ENCODE results near the gene RIMBP2. TPM values are rescaled to one million over a fixed set of nuclear protein-coding genes. Genes with fewer than 3 reads are reported as not detected.

RIMBP2 gene
- total and polyA plus RNA-seq, 2 experiments from 2014 or later: 0.31 to 0.37 TPM

DNA sequence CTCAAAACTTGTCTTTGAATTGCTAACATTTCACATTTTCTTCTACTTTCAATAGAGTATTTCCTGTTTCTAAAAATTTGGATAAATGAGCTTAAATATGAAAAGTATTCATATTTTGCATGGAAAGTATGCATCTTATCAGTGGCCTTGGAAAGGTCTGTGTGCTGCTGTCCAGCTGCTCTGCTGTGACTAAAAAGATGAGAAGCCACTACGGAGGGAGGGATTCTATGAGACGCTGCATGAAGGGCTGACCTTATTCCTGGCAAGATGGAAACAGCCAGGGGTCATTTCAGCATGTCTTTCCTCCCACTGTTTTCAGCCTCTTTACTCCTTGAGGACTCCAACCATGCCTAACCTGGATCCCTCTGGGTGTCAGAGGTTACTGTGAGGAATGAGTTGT is 365.4 kb downstream of the RIMBP2 start:
- H3K79me2 ChIP-seq (replicated peaks; ENCODE audit: insufficient read depth): no peaks in the 10 kb centered on the region
- H3K4me1 ChIP-seq (ENCODE audit: insufficient read depth): no peaks in the 10 kb centered on the region
- H4K20me1 ChIP-seq (replicated peaks; ENCODE audit: insufficient read depth): no peaks in the 10 kb centered on the region
- no peak overlapping the region for H2AFZ ChIP-seq
- Mint-ChIP-seq H3K4me1 (no peaks in the 10 kb centered on the region), H3K27me3 (ENCODE audit: insufficient read depth, low read depth, poor library complexity) (peaks cover 2% of the 10 kb centered on the region), H3K27ac (no peak overlapping the region), H3K36me3 (ENCODE audit: low read depth) (peaks cover 40% of the 10 kb centered on the region), H3K4me3 (no peak overlapping the region), H3K9me3 (peaks cover 98% of the 10 kb centered on the region)
- no peaks in the 10 kb centered on the region for H3K27me3 ChIP-seq (ENCODE audit: insufficient read depth)
- no peak overlapping the region for H3K4me3 ChIP-seq
- no peaks in the 10 kb centered on the region for H3K36me3 ChIP-seq (ENCODE audit: insufficient read depth)
- no peak overlapping the region for H3K4me2 ChIP-seq
- no peaks in the 10 kb centered on the region for H3K9me2 ChIP-seq (ENCODE audit: insufficient read depth)
- TF ChIP-seq CREB1 (CRISPR knock-in tag; IDR thresholded peaks at IDR 0.05; ENCODE audit: low read depth): no peak
- no peak for TF ChIP-seq EZH2phosphoT487 (IDR thresholded peaks at IDR 0.05; ENCODE audit: unreplicated experiment)
- TF ChIP-seq, protein P1, sequence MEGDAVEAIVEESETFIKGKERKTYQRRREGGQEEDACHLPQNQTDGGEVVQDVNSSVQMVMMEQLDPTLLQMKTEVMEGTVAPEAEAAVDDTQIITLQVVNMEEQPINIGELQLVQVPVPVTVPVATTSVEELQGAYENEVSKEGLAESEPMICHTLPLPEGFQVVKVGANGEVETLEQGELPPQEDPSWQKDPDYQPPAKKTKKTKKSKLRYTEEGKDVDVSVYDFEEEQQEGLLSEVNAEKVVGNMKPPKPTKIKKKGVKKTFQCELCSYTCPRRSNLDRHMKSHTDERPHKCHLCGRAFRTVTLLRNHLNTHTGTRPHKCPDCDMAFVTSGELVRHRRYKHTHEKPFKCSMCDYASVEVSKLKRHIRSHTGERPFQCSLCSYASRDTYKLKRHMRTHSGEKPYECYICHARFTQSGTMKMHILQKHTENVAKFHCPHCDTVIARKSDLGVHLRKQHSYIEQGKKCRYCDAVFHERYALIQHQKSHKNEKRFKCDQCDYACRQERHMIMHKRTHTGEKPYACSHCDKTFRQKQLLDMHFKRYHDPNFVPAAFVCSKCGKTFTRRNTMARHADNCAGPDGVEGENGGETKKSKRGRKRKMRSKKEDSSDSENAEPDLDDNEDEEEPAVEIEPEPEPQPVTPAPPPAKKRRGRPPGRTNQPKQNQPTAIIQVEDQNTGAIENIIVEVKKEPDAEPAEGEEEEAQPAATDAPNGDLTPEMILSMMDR (conservative IDR thresholded peaks at IDR 0.05; ENCODE audit: low read depth in 2 of 2): no peak
- no peak for TF ChIP-seq ZNF114 (CRISPR knock-in tag; IDR thresholded peaks at IDR 0.05)
- TF ChIP-seq STAT1 (IDR thresholded peaks at IDR 0.05; ENCODE audit: unreplicated experiment): no peak
- TF ChIP-seq, protein P2, sequence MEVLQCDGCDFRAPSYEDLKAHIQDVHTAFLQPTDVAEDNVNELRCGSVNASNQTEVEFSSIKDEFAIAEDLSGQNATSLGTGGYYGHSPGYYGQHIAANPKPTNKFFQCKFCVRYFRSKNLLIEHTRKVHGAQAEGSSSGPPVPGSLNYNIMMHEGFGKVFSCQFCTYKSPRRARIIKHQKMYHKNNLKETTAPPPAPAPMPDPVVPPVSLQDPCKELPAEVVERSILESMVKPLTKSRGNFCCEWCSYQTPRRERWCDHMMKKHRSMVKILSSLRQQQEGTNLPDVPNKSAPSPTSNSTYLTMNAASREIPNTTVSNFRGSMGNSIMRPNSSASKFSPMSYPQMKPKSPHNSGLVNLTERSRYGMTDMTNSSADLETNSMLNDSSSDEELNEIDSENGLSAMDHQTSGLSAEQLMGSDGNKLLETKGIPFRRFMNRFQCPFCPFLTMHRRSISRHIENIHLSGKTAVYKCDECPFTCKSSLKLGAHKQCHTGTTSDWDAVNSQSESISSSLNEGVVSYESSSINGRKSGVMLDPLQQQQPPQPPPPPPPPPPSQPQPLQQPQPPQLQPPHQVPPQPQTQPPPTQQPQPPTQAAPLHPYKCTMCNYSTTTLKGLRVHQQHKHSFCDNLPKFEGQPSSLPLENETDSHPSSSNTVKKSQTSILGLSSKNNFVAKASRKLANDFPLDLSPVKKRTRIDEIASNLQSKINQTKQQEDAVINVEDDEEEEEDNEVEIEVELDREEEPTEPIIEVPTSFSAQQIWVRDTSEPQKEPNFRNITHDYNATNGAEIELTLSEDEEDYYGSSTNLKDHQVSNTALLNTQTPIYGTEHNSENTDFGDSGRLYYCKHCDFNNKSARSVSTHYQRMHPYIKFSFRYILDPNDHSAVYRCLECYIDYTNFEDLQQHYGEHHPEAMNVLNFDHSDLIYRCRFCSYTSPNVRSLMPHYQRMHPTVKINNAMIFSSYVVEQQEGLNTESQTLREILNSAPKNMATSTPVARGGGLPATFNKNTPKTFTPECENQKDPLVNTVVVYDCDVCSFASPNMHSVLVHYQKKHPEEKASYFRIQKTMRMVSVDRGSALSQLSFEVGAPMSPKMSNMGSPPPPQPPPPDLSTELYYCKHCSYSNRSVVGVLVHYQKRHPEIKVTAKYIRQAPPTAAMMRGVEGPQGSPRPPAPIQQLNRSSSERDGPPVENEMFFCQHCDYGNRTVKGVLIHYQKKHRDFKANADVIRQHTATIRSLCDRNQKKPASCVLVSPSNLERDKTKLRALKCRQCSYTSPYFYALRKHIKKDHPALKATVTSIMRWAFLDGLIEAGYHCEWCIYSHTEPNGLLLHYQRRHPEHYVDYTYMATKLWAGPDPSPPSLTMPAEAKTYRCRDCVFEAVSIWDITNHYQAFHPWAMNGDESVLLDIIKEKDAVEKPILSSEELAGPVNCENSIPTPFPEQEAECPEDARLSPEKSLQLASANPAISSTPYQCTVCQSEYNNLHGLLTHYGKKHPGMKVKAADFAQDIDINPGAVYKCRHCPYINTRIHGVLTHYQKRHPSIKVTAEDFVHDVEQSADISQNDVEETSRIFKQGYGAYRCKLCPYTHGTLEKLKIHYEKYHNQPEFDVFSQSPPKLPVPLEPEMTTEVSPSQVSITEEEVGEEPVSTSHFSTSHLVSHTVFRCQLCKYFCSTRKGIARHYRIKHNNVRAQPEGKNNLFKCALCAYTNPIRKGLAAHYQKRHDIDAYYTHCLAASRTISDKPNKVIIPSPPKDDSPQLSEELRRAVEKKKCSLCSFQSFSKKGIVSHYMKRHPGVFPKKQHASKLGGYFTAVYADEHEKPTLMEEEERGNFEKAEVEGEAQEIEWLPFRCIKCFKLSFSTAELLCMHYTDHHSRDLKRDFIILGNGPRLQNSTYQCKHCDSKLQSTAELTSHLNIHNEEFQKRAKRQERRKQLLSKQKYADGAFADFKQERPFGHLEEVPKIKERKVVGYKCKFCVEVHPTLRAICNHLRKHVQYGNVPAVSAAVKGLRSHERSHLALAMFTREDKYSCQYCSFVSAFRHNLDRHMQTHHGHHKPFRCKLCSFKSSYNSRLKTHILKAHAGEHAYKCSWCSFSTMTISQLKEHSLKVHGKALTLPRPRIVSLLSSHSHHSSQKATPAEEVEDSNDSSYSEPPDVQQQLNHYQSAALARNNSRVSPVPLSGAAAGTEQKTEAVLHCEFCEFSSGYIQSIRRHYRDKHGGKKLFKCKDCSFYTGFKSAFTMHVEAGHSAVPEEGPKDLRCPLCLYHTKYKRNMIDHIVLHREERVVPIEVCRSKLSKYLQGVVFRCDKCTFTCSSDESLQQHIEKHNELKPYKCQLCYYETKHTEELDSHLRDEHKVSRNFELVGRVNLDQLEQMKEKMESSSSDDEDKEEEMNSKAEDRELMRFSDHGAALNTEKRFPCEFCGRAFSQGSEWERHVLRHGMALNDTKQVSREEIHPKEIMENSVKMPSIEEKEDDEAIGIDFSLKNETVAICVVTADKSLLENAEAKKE (CRISPR knock-in tag; IDR thresholded peaks at IDR 0.05): no peak
- TF ChIP-seq EZH2 (IDR thresholded peaks at IDR 0.05; ENCODE audit: low read depth, unreplicated experiment): no peak
- TF ChIP-seq, protein P3, sequence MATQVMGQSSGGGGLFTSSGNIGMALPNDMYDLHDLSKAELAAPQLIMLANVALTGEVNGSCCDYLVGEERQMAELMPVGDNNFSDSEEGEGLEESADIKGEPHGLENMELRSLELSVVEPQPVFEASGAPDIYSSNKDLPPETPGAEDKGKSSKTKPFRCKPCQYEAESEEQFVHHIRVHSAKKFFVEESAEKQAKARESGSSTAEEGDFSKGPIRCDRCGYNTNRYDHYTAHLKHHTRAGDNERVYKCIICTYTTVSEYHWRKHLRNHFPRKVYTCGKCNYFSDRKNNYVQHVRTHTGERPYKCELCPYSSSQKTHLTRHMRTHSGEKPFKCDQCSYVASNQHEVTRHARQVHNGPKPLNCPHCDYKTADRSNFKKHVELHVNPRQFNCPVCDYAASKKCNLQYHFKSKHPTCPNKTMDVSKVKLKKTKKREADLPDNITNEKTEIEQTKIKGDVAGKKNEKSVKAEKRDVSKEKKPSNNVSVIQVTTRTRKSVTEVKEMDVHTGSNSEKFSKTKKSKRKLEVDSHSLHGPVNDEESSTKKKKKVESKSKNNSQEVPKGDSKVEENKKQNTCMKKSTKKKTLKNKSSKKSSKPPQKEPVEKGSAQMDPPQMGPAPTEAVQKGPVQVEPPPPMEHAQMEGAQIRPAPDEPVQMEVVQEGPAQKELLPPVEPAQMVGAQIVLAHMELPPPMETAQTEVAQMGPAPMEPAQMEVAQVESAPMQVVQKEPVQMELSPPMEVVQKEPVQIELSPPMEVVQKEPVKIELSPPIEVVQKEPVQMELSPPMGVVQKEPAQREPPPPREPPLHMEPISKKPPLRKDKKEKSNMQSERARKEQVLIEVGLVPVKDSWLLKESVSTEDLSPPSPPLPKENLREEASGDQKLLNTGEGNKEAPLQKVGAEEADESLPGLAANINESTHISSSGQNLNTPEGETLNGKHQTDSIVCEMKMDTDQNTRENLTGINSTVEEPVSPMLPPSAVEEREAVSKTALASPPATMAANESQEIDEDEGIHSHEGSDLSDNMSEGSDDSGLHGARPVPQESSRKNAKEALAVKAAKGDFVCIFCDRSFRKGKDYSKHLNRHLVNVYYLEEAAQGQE (IDR thresholded peaks at IDR 0.05; ENCODE audit: unreplicated experiment): no peak
- TF ChIP-seq ZNF331 (CRISPR knock-in tag; IDR thresholded peaks at IDR 0.05; ENCODE audit: low read depth): no peak
- no peak for TF ChIP-seq POLR2AphosphoS5 (IDR thresholded peaks at IDR 0.05; ENCODE audit: low read depth)
- TF ChIP-seq, protein P4, sequence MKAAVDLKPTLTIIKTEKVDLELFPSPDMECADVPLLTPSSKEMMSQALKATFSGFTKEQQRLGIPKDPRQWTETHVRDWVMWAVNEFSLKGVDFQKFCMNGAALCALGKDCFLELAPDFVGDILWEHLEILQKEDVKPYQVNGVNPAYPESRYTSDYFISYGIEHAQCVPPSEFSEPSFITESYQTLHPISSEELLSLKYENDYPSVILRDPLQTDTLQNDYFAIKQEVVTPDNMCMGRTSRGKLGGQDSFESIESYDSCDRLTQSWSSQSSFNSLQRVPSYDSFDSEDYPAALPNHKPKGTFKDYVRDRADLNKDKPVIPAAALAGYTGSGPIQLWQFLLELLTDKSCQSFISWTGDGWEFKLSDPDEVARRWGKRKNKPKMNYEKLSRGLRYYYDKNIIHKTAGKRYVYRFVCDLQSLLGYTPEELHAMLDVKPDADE (IDR thresholded peaks at IDR 0.05): no peak
- TF ChIP-seq NANOG (IDR thresholded peaks at IDR 0.05; ENCODE audit: borderline replicate concordance): no peak
- TF ChIP-seq JUNB (IDR thresholded peaks at IDR 0.05; ENCODE audit: unreplicated experiment): no peak
- no peak overlapping the region for H3K27ac ChIP-seq (ENCODE audit: low read depth)
- ATAC-seq (no peak), DNase-seq (ENCODE audit: low spot score) (no peak)
- no peaks in the 10 kb centered on the region for H3F3A ChIP-seq (replicated peaks; ENCODE audit: low read depth)
